Epithelial cell of proximal tubule (primary cell): Measurements from ENCODE around the gene MAST4. TPM values are rescaled to one million over a fixed set of nuclear protein-coding genes. Genes with fewer than 3 reads are reported as not detected.

Experiments
- DNase-seq: peaks from one replicate; pipeline ENCODE4 v3.0.0-alpha.2; 2011; ENCODE audit warnings: low read depth
- H3K4me3 ChIP-seq: 2 replicates; pipeline ENCODE4 v1.5.1; 2011; ENCODE audit warnings: low read depth, mild to moderate bottlenecking, low read length
- total RNA-seq: library from RNA; depleted of rRNA; stranded (reverse); fragments of >200 nt; gene quantifications from 2 replicates; pipeline ENCODE4 v1.2.3, GENCODE V29; 2015
- TF ChIP-seq, protein P1 (sequence below): conservative IDR thresholded peaks from 2 replicates; pipeline ENCODE4 v1.5.1; 2012; ENCODE audit warnings: low read depth, mild to moderate bottlenecking, low read length

MAST4 gene
- total RNA-seq, 1 donor from 2014 or later, result 17.3 TPM

DNA sequence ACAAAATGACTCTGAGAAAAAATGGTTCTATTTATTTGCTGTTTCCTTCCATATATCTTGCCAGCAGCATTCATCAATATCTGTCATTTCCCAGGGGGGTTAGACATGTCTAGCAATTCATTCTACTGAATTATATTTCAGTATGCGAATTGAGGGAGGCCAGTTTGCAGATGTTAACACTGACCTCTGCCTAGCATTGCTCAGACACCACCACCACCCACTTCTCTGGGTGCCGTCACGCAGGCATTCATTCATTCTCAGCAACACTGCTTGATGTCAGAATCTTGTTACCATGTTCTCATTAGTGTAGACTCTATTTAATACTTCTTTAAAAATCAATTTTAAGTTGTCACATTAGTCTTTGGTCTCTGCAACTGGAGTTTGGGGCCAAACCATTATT, 181.7 kb downstream of the MAST4 start:
- TF ChIP-seq, protein P1, sequence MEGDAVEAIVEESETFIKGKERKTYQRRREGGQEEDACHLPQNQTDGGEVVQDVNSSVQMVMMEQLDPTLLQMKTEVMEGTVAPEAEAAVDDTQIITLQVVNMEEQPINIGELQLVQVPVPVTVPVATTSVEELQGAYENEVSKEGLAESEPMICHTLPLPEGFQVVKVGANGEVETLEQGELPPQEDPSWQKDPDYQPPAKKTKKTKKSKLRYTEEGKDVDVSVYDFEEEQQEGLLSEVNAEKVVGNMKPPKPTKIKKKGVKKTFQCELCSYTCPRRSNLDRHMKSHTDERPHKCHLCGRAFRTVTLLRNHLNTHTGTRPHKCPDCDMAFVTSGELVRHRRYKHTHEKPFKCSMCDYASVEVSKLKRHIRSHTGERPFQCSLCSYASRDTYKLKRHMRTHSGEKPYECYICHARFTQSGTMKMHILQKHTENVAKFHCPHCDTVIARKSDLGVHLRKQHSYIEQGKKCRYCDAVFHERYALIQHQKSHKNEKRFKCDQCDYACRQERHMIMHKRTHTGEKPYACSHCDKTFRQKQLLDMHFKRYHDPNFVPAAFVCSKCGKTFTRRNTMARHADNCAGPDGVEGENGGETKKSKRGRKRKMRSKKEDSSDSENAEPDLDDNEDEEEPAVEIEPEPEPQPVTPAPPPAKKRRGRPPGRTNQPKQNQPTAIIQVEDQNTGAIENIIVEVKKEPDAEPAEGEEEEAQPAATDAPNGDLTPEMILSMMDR, result no peak
- H3K4me3 ChIP-seq, result no peak overlapping the region
- no peak for DNase-seq

DNA sequence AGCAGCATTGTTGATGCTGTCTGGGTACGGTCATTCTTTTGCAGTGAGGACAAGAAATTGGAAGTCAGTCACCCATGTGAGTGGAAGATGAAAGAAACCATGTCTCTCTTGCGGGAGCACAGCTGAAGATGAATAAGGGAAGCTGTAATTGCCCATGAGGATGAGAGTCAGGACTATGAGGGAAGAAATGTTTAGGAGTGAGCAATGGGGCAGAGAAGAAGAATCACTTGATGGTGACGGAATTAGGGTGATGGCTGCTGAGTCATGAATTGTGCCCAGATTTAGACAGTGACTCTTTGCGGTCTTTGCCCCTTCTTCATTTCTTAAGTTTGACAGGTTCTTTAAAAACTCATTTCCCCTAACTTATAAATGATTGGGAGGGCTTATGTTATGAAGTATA, 183.3 kb downstream of the MAST4 start:
- TF ChIP-seq, protein P1, result no peak
- no peak overlapping the region for H3K4me3 ChIP-seq
- DNase-seq, result no peak

GRCh38 chr5:66788556-66788955, 192.4 kb downstream of the MAST4 start:
- TF ChIP-seq, protein P1, result no peak
- H3K4me3 ChIP-seq, result no peak overlapping the region
- no peak for DNase-seq

GRCh38 chr5:66789434-66789833, 193.2 kb downstream of the MAST4 start:
- TF ChIP-seq, protein P1, result no peak

DNA sequence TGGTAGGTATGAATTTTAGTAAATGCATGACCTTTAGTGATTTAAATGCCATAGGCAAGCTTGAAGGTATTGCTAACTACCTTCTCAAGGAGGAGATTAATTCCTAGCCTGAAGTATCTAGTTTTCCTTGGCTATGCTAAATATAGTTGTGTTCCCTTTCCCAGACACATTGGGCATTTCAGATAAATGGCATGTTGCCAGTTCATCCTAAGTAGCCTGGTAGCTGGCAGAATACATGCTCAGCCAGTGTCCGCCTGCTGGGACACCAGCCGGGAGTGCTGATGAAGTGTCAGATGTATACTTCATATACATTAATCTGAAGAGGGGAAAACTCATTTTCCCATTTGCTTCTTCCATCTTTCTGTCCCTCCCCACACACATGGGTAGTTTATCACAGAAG, 196.9 kb downstream of the MAST4 start:
- TF ChIP-seq, protein P1, result no peak
- no peak for DNase-seq
- H3K4me3 ChIP-seq, result no peak overlapping the region

More at GRCh38 chr5:66789434-66789833, 193.2 kb downstream of the MAST4 start:
- no peak for DNase-seq
- no peak overlapping the region for H3K4me3 ChIP-seq

DNA sequence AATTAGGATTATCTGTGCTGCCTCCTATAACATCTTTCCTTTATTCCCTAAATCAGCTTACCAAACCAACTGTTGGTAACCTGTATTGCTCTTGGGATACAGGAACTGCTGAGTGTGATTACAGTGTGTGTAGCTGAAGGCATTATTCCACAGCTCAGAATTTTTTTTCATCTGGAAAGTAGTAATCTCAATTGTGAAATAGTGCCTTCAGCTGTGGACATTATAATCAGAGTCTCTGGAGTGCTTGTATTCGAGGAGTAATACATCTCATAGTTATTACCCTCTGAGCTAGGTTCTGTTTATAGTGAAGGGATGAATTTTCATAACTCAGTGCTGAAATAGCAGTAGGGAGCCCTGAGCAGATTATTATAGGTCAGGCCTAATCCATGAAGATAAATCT, 199.5 kb downstream of the MAST4 start:
- no peak overlapping the region for H3K4me3 ChIP-seq
- TF ChIP-seq, protein P1, result no peak
- no peak for DNase-seq

DNA sequence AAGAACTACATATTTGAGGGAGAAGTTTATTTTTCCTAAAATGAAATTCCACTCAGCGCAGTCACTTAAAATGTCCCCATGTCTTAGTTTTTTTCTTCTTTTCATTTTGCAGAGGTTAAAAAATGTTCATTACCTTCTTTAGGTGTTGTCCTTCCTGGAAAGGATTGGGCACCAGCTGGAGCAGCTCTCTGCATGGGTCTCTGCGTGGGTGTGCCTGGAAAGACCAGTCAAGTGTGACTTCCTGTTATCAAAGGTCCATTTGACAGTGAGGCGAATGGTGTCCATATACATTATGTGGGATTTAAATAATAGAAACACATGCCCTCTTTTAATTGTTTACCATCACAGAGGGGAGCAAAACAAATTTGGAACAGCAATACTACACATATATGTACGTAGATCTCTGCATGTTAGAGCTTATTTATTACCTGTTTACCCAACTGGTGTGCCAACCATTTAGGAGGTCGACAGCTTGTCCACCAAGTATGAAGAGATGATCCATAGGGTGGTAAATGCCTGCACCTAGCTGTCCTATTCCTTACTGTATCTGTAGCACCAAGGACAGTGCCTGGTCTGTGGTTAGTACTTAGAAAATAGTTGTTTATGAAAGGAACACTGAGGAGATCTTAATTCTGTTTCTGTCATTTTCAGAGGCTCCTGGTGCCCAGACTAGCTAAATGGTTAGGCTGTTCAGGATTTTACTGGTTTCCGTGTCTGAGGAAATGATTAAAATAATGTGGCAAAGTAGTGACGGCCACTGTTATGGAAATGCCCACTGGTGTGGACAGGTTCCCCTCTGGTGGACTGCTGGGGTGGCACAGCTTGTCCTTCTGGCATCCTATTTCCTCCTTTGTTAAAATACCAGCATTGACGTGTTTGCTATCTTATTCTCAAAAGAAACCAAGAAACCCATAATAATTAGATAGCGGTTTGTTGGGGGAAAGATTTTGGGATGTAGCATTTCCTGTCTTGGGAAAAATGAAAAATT, 200.4 kb downstream of the MAST4 start:
- no peak for DNase-seq
- TF ChIP-seq, protein P1, result peak; percentile 37
- no peak overlapping the region for H3K4me3 ChIP-seq
